B cell (primary cell): Measurements from ENCODE around the gene UPK2. TPM values are rescaled to one million over a fixed set of nuclear protein-coding genes. Genes with fewer than 3 reads are reported as not detected.

ENCODE experiments used
- ATAC-seq: fragments of 200-7000 bp; cut with Tn5 transposase; one replicate; pipeline ENCODE4 v1.10.0; 2021; ENCODE audit warnings: low read depth, mild to moderate bottlenecking, moderate number of reproducible peaks, moderate library complexity
- CTCF ChIA-PET: fragments of 350-600 bp; sonication (Branson Sonifier 250); formaldehyde crosslinking; loops from one replicate; lab custom pipeline; 2021; ENCODE audit warnings: antibody characterized with exemption, inconsistent platforms; lab: Charles Lee
- POLR2A ChIA-PET: fragments of 350-600 bp; sonication (Branson Sonifier 250); formaldehyde crosslinking; loops from one replicate; lab custom pipeline; 2021; ENCODE audit warnings: antibody characterized with exemption; lab: Charles Lee
- DNase-seq: peaks from one replicate; pipeline ENCODE4 v3.0.0; 2013
- H2AFZ ChIP-seq: 2 replicates; pipeline ENCODE4 v1.6.1; 2012; ENCODE audit warnings: mild to moderate bottlenecking, low read depth, low read length; ENCODE audit not compliant: insufficient read depth, poor library complexity, severe bottlenecking
- H3K27ac ChIP-seq, 2 donors: 1 replicate in 1 of 2; 2 replicates in 1 of 2; pipeline ENCODE4 v1.5.1; 2012 to 2013; ENCODE audit warnings: low read length in 2 of 2, mild to moderate bottlenecking in 2 of 2, moderate library complexity in 1 of 2
- H3K27me3 ChIP-seq, 4 experiments: fragments of 200-600 bp in 1 of 4; sonication (generic) in 1 of 4; replicated peaks in 1 of 4; 1 replicate in 2 of 4; 2 replicates in 2 of 4; pipeline versions ENCODE4 v1.6.1 to v1.7.0; 2013 to 2016; ENCODE audit warnings: low read length in 3 of 4, mild to moderate bottlenecking in 2 of 4, mixed read lengths in 1 of 4, moderate library complexity in 1 of 4; ENCODE audit not compliant: insufficient read depth in 4 of 4, control insufficient read depth in 3 of 4; ENCODE audit errors: control extremely low read depth in 1 of 4
- H3K36me3 ChIP-seq, 2 experiments: replicated peaks in 1 of 2; 1 replicate in 1 of 2; 2 replicates in 1 of 2; pipeline versions ENCODE4 v1.6.1 to v1.7.1; 2013; ENCODE audit warnings: low read length in 1 of 2; ENCODE audit not compliant: insufficient read depth in 2 of 2, control insufficient read depth in 1 of 2; ENCODE audit errors: control extremely low read depth in 1 of 2, extremely low read depth in 1 of 2
- H3K4me1 ChIP-seq, 2 donors: fragments of 200-600 bp in 1 of 2; sonication (generic) in 1 of 2; 1 replicate in 1 of 2; 2 replicates in 1 of 2; pipeline versions ENCODE4 v1.5.1 to v1.6.1; 2013 to 2017; ENCODE audit warnings: low read length in 2 of 2; ENCODE audit not compliant: control insufficient read depth in 2 of 2, insufficient read depth in 2 of 2
- H3K4me2 ChIP-seq: replicated peaks from 2 replicates; pipeline ENCODE3; 2012; ENCODE audit warnings: mild to moderate bottlenecking, low read depth, low read length; ENCODE audit not compliant: poor library complexity, severe bottlenecking
- H3K4me3 ChIP-seq, 5 experiments: fragments of 200-600 bp in 1 of 5; sonication (generic) in 1 of 5; 1 replicate in 3 of 5; 2 replicates in 2 of 5; pipeline versions ENCODE4 v1.5.1 to v1.7.0; 2011 to 2016; ENCODE audit warnings: low read length in 4 of 5, mild to moderate bottlenecking in 4 of 5, low read depth in 2 of 5, control low read depth in 1 of 5, moderate library complexity in 1 of 5; ENCODE audit not compliant: insufficient read depth in 1 of 5; ENCODE audit errors: control extremely low read depth in 1 of 5, extremely low read depth in 1 of 5
- H3K79me2 ChIP-seq: fragments of 200-600 bp; sonication (generic); one replicate; pipeline ENCODE4 v1.6.0; 2016; ENCODE audit warnings: low read length; ENCODE audit not compliant: control insufficient read depth, insufficient read depth
- H3K9ac ChIP-seq: fragments of 200-600 bp; sonication (generic); 2 replicates; pipeline ENCODE4 v1.6.1; 2017; ENCODE audit warnings: mild to moderate bottlenecking, low read length, moderate library complexity
- H3K9me3 ChIP-seq, 3 donors: one replicate each; pipeline versions ENCODE4 v1.6.1 to v1.7.1; 2013; ENCODE audit warnings: low read length in 2 of 3; ENCODE audit not compliant: control insufficient read depth in 2 of 3, insufficient read depth in 1 of 3; ENCODE audit errors: control extremely low read depth in 1 of 3
- H4K20me1 ChIP-seq: 2 replicates; pipeline ENCODE4 v1.6.0; 2012; ENCODE audit warnings: mild to moderate bottlenecking, low read length; ENCODE audit not compliant: insufficient read depth, control insufficient read depth, poor library complexity, severe bottlenecking
- H3K27ac Mint-ChIP-seq: one replicate; pipeline ENCODE4 v1.8.0; 2021; ENCODE audit warnings: mixed read lengths
- H3K27me3 Mint-ChIP-seq: one replicate; pipeline ENCODE4 v1.8.0; 2021; ENCODE audit warnings: mixed read lengths
- H3K4me1 Mint-ChIP-seq: one replicate; pipeline ENCODE4 v1.8.0; 2021; ENCODE audit warnings: mixed read lengths
- H3K4me3 Mint-ChIP-seq: one replicate; pipeline ENCODE4 v1.8.0; 2021; ENCODE audit warnings: mixed read lengths
- H3K9me3 Mint-ChIP-seq: one replicate; pipeline ENCODE4 v1.8.0; 2022; ENCODE audit warnings: mixed read lengths; ENCODE audit not compliant: insufficient read depth
- CTCF ChIP-seq: fragments of 200-600 bp; IDR thresholded peaks from one replicate; pipeline ENCODE4 v1.8.0; 2022; ENCODE audit warnings: antibody characterized with exemption, mild to moderate bottlenecking
- EZH2 ChIP-seq: IDR thresholded peaks from 2 replicates; pipeline ENCODE4 v1.6.1; 2012; ENCODE audit warnings: borderline replicate concordance, low read depth, mild to moderate bottlenecking, moderate library complexity, low read length; ENCODE audit not compliant: insufficient read depth, poor library complexity, severe bottlenecking
- WGBS: methylation state at CpG from one replicate; pipeline ENCODE4 v1.1.5; 2013; ENCODE audit warnings: missing lambda C conversion rate; ENCODE audit not compliant: insufficient coverage; 5-methylcytosine and 5-hydroxymethylcytosine counted together
- intact Hi-C: fragments of 100-400 bp; cut with micrococcal nuclease; formaldehyde crosslinking; loops from one replicate; pipeline ENCODE4 v1.10.0; 2022
- polyA plus RNA-seq: library from polyadenylated mRNA; depleted of rRNA; stranded (reverse); fragments of >200 nt; gene quantifications from 2 replicates; pipeline ENCODE4 v1.2.3, GENCODE V29; 2012
- total RNA-seq, 2 donors: library from RNA; stranded (reverse); fragments of 120-200 nt in 1 of 2; gene quantifications; 1 replicate in 1 of 2; 2 replicates in 1 of 2; pipeline versions ENCODE4 v1.2.3 to v1.2.4, GENCODE V29; 2013 to 2022

UPK2 gene
- total and polyA plus RNA-seq, 2 donors (not counting 1 experiment from before 2014, with no cell fraction given), result 0.43 TPM; not detected in 1

- POLR2A ChIA-PET, result no interaction called here
These were observed 1.9 kb downstream of the UPK2 start for GRCh38 chr11:118957968-118958367.

GRCh38 chr11:118958577-118958976, 2.5 kb downstream of the UPK2 start:
- H3K4me3 ChIP-seq, result no peak overlapping the region
- no peaks in the 10 kb centered on the region for H3K36me3 ChIP-seq
- intact Hi-C loops, result no loop called here
- H3K79me2 ChIP-seq, result peaks cover 9% of the 10 kb centered on the region
- WGBS, result 89% methylated on average over 1 of the region's 2 CpGs
- no peak overlapping the region for H3K4me2 ChIP-seq
- TF ChIP-seq EZH2 (no peak), CTCF (no peak)
- ATAC-seq (no peak), DNase-seq (no peak)
- peaks cover 0 to 8% (median 0%) of the 10 kb centered on the region in 4 experiments for H3K27me3 ChIP-seq
- ChIA-PET POLR2A (no interaction called here), CTCF (interaction anchor here (0.5 to 4.7 kb wide), 6 partner anchors 16 to 299 kb away, joined by 3 to 52 read pairs (median 3); partner anchors contain the start of gene DDX6)
- H3K4me1 ChIP-seq, result peaks cover 0 to 6% of the 10 kb centered on the region in 2 donors
- no peak overlapping the region for H3K27ac ChIP-seq
- no peaks in the 10 kb centered on the region for H3K9me3 ChIP-seq
- Mint-ChIP-seq H3K4me3 (no peak overlapping the region), H3K27me3 (peaks cover 15% of the 10 kb centered on the region), H3K9me3 (no peaks in the 10 kb centered on the region), H3K27ac (no peak overlapping the region), H3K4me1 (peaks cover 5% of the 10 kb centered on the region)
- no peak overlapping the region for H3K9ac ChIP-seq
- no peak overlapping the region for H2AFZ ChIP-seq
- H4K20me1 ChIP-seq, result no peaks in the 10 kb centered on the region

More at GRCh38 chr11:118957968-118958367, 1.9 kb downstream of the UPK2 start:
- Mint-ChIP-seq H3K4me1 (peaks cover 5% of the 10 kb centered on the region), H3K27ac (no peak overlapping the region), H3K9me3 (no peaks in the 10 kb centered on the region), H3K4me3 (no peak overlapping the region), H3K27me3 (peaks cover 16% of the 10 kb centered on the region)
- H3K9me3 ChIP-seq, result no peaks in the 10 kb centered on the region
- H2AFZ ChIP-seq, result no peak overlapping the region
- intact Hi-C loops, result no loop called here
- no peaks in the 10 kb centered on the region for H3K36me3 ChIP-seq
- peaks cover 0 to 12% (median 0%) of the 10 kb centered on the region in 4 experiments for H3K27me3 ChIP-seq
- H4K20me1 ChIP-seq, result no peaks in the 10 kb centered on the region
- no peak overlapping the region for H3K27ac ChIP-seq
- TF ChIP-seq EZH2 (no peak), CTCF (no peak)
- no peak overlapping the region for H3K4me3 ChIP-seq
- peaks cover 0 to 6% of the 10 kb centered on the region in 2 donors for H3K4me1 ChIP-seq
- ATAC-seq (no peak), DNase-seq (no peak)
- no peak overlapping the region for H3K4me2 ChIP-seq
- H3K79me2 ChIP-seq, result peaks cover 9% of the 10 kb centered on the region
- no peak overlapping the region for H3K9ac ChIP-seq
- CTCF ChIA-PET, result interaction anchor here (0.5 to 4.7 kb wide), 13 partner anchors 16 to 299 kb away, joined by 3 to 52 read pairs (median 9); partner anchors contain the start of gene DDX6
- 92% methylated on average over 8 of the region's 8 CpGs for WGBS
